Heart left ventricle (tissue), 16 donors: ENCODE measurements around the gene STAP2. TPM values are rescaled to one million over a fixed set of nuclear protein-coding genes. Genes with fewer than 3 reads are reported as not detected.

ENCODE experiments used
- ATAC-seq, 4 donors: fragments of 200-7000 bp; cut with Tn5 transposase; one replicate each; pipeline ENCODE4 v1.9.1; 2020 to 2022; ENCODE audit warnings: moderate library complexity in 4 of 4, mild to moderate bottlenecking in 3 of 4, moderate number of reproducible peaks in 1 of 4
- DNase-seq, 5 donors: peaks; one replicate each; pipeline ENCODE4 v3.0.0-alpha.2; 2020
- H3K27ac ChIP-seq, 12 donors: fragments of 200-600 bp; sonication (generic) in 4 of 12; one replicate each; pipeline versions ENCODE4 v1.5.0 to v1.8.0; 2016 to 2022; ENCODE audit warnings: mild to moderate bottlenecking in 2 of 12
- H3K27me3 ChIP-seq, 9 donors: fragments of 200-600 bp; sonication (generic) in 2 of 9; one replicate each; pipeline versions ENCODE4 v1.5.1 to v1.8.0; 2016 to 2022; ENCODE audit warnings: mild to moderate bottlenecking in 3 of 9
- H3K36me3 ChIP-seq, 9 donors: fragments of 200-600 bp; sonication (generic) in 2 of 9; one replicate each; pipeline versions ENCODE4 v1.5.0 to v1.8.0; 2018 to 2022; ENCODE audit warnings: mild to moderate bottlenecking in 2 of 9
- H3K4me1 ChIP-seq, 12 donors: fragments of 200-600 bp; sonication (generic) in 4 of 12; one replicate each; pipeline versions ENCODE4 v1.5.0 to v1.8.0; 2016 to 2022; ENCODE audit warnings: mild to moderate bottlenecking in 3 of 12
- H3K4me3 ChIP-seq, 12 donors: fragments of 200-600 bp; sonication (generic) in 4 of 12; one replicate each; pipeline versions ENCODE4 v1.5.0 to v1.8.0; 2017 to 2022; ENCODE audit warnings: mild to moderate bottlenecking in 9 of 12, moderate library complexity in 4 of 12
- H3K9me3 ChIP-seq, 12 donors: fragments of 200-600 bp; sonication (generic) in 4 of 12; one replicate each; pipeline versions ENCODE4 v1.5.0 to v1.8.0; 2016 to 2022; ENCODE audit warnings: mild to moderate bottlenecking in 1 of 12
- POLR2A ChIP-seq, 2 donors: fragments of 450-650 bp; IDR thresholded peaks; one replicate each; pipeline ENCODE4 v1.6.1; 2017; ENCODE audit warnings: antibody characterized with exemption in 2 of 2, mild to moderate bottlenecking in 2 of 2, moderate library complexity in 2 of 2
- WGBS, 4 donors: extraction: QIAGEN DNeasy Blood & Tissue Kit in 2 of 4; methylation state at CpG; one replicate each; pipeline versions ENCODE4 v1.1.5 to v1.1.7; 2013 to 2018; 5-methylcytosine and 5-hydroxymethylcytosine counted together
- intact Hi-C, 10 donors: fragments of 100-400 bp; cut with DNase I; formaldehyde crosslinking; loops; one replicate each; pipeline versions ENCODE4 v1.11.1 to v1.14.2; 2022
- polyA plus RNA-seq, 2 donors: library from polyadenylated mRNA; stranded (reverse); fragments of 200-250 nt; gene quantifications; one replicate each; pipeline ENCODE4 v1.2.3, GENCODE V29; 2013
- total RNA-seq, 9 donors: library from RNA; depleted of rRNA in 2 of 9; stranded (reverse); fragments of >200 nt in 2 of 9; fragmentation: NEBNext Ultra II Directional in 3 of 9; extraction: Animal tissue kit (Norgen Biotek cat#: 25700) in 3 of 9; gene quantifications; one replicate each; pipeline versions ENCODE4 v1.1.0 to v1.2.4, GENCODE V29; 2016 to 2023
- TF ChIP-seq, protein P1 (sequence below), 12 donors: fragments of 200-600 bp; sonication (generic) in 4 of 12; IDR thresholded peaks; one replicate each; pipeline versions ENCODE4 v1.5.0 to v1.8.0; 2018 to 2022; ENCODE audit warnings: antibody characterized with exemption in 12 of 12, mild to moderate bottlenecking in 5 of 12
- donor health status: ischemic (EF 13 %, LVEDD 7.1; RV severe dilation, severe dysfunction).
- donor health status: healthy with polysubstance abuse.
- donor health status: DM: no; HTN: yes; CAD: no.
- donor health status: DM: no; HTN: no; CAD: no.
- donor health status: ischemic (EF 25% LVEDD 6.9; RV normal size, moderate dysfunction).
- donor health status: ischemic (EF 25% LVEDD 5.7; RV mildly dilated, moderate dysfunction).
- donor health status: healthy.
- donor health status: DM: yes; HTN: yes; CAD: no.
- donor health status: ischemic (EF 35%, LVEDD 5.7; RV mildly dilated, moderate dysfunction).
- donor health status: nonischemic (EF 11% LVEDD 7.7; RV severe dilation, severe dysfunction).
- donor health status: DM: yes; HTN: yes; CAD: no.
- donor health status: PGD.
- donor health status: ischemic (EF 29% LVEDD 5.4; RV normal size, mild dysfunction).
- donor health status: nonischemic (EF 23%, LVEDD 6.1; RV moderate dilation, normal function).

STAP2 gene
- total and polyA plus RNA-seq, 11 donors = 0.67 to 14.2 (median 1.9) TPM

DNA sequence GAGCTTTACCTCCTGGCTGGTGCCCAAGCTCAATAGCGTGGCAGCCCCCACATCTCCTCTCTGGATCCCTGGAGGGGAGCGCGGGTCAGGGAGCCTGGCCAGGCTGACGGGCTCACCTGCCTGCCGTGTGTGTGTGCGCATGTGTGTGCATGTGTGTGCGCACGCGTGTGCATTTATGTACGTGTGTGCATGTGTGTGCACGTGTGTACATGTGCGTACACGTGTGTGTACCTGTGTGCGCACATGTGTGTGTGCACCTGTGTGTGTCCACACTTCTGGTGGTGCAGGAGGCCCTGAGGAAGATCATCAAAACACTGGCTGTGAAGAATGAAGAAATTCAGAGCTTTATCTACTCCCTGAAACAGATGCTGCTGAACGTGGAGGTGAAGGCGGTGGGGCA, 33.0 kb downstream of the STAP2 start:
- peaks cover 0 to 20% (median 10%) of the 10 kb centered on the region in 9 donors for H3K27me3 ChIP-seq
- H3K27ac ChIP-seq = no peak overlapping the region
- WGBS, 4 donors = 78 to 84% (median 82%) methylated on average over 15 to 16 of the region's 16 CpGs
- no peak overlapping the region for H3K4me3 ChIP-seq
- H3K4me1 ChIP-seq = peaks cover 0 to 6% (median 0%) of the 10 kb centered on the region in 12 donors
- ATAC-seq (no peak), DNase-seq (no peak)
- TF ChIP-seq POLR2A (IDR thresholded peaks at IDR 0.05) = no peak
- TF ChIP-seq, protein P1, sequence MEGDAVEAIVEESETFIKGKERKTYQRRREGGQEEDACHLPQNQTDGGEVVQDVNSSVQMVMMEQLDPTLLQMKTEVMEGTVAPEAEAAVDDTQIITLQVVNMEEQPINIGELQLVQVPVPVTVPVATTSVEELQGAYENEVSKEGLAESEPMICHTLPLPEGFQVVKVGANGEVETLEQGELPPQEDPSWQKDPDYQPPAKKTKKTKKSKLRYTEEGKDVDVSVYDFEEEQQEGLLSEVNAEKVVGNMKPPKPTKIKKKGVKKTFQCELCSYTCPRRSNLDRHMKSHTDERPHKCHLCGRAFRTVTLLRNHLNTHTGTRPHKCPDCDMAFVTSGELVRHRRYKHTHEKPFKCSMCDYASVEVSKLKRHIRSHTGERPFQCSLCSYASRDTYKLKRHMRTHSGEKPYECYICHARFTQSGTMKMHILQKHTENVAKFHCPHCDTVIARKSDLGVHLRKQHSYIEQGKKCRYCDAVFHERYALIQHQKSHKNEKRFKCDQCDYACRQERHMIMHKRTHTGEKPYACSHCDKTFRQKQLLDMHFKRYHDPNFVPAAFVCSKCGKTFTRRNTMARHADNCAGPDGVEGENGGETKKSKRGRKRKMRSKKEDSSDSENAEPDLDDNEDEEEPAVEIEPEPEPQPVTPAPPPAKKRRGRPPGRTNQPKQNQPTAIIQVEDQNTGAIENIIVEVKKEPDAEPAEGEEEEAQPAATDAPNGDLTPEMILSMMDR (IDR thresholded peaks at IDR 0.05) = no peak
- H3K36me3 ChIP-seq = no peaks in the 10 kb centered on the region
- intact Hi-C loops = no loop called here
- H3K9me3 ChIP-seq = no peaks in the 10 kb centered on the region

DNA sequence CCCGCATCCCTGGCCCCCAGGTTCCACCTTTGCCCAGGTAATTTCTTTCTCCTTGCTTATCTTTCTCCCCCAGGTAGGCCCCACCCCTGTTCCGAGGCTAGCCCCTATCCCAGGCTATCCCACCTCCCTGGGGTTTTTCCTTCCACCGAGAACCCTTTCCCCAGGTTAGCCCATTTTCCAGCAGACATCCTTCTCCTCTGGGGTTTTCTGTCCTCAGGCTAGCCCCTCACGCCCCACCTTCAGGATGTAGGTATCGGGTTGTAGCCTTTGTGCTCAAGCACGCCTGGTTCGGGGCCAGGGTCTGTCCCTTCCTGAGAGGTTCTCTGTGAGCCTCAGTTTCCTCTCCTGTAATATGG, 33.4 kb downstream of the STAP2 start:
- H3K27ac ChIP-seq = no peak overlapping the region
- WGBS, 4 donors = 70 to 74% (median 72%) methylated on average over 6 to 7 of the region's 7 CpGs
- no peaks in the 10 kb centered on the region for H3K36me3 ChIP-seq
- TF ChIP-seq POLR2A (IDR thresholded peaks at IDR 0.05) = no peak
- TF ChIP-seq, protein P1 (IDR thresholded peaks at IDR 0.05) = no peak
- no peaks in the 10 kb centered on the region for H3K9me3 ChIP-seq
- H3K4me1 ChIP-seq = peaks cover 0 to 6% (median 0%) of the 10 kb centered on the region in 12 donors
- ATAC-seq (no peak), DNase-seq (no peak)
- intact Hi-C loops = no loop called here
- no peak overlapping the region for H3K4me3 ChIP-seq
- H3K27me3 ChIP-seq = peaks cover 0 to 20% (median 10%) of the 10 kb centered on the region in 9 donors

DNA sequence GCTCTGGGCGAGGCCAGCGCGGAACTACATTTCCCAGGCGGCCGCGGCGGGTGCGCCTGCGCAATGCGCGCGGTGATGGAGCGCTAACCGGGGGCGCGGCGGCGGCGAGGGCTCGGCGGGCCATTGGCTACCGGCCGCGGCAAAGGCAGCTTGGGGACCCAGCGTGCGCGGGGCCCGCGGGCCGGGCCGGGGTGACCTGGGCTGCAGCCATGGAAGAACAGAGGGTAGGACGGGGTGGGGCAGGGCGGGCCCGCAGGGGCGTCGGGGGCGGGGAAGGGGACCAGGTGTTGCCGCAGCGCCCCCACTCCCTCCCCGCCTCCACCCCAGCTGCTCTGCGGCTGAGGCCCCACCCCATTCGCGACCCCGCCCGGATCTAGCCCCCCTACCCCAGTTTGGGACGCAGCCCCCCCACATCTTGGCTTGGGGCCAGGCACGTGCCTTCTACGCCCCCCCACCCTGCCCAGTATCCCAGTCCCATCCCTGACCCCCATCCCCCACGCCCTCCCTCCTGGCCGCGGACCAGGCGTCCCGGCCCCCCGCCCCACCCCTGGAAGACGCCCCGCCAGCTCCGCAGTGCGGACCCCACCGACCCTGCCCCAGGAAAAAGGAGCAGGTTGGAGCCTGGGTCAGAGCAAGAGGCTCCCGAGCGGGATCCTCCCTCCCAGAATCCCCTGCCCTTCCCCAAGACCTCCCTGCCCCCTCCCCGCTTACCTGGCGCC, 33.9 kb downstream of the STAP2 start, which contains the start of gene FSD1:
Gene FSD1, plus strand, starts transcription at position 61 of the 719 bp plus-strand sequence. Its CDS starts 149 bp downstream, at position 210.
- Histone ChIP-seq H3K4me1 (peaks cover 0 to 6% (median 0%) of the 10 kb centered on the region in 12 donors), H3K27ac (no peak within 1 kb of the TSS), H3K27me3 (peaks cover 0 to 20% (median 10%) of the 10 kb centered on the region in 9 donors), H3K9me3 (no peaks in the 10 kb centered on the region), H3K4me3 (peak within 1 kb of the TSS in 5 of 12 donors; percentile 13 to 40 (median 23)), H3K36me3 (no peaks in the 10 kb centered on the region)
- peak in 1 of 4 donors; percentile 18 for ATAC-seq
- TF ChIP-seq, protein P1 (IDR thresholded peaks at IDR 0.05) = no peak
- no peak for TF ChIP-seq POLR2A (IDR thresholded peaks at IDR 0.05)
- intact Hi-C loops = no loop called here
- peak in 1 of 5 donors; percentile 30 for DNase-seq
- WGBS, 4 donors = 5 to 22% (median 7%) methylated on average over 4 to 63 of the region's 63 CpGs

DNA sequence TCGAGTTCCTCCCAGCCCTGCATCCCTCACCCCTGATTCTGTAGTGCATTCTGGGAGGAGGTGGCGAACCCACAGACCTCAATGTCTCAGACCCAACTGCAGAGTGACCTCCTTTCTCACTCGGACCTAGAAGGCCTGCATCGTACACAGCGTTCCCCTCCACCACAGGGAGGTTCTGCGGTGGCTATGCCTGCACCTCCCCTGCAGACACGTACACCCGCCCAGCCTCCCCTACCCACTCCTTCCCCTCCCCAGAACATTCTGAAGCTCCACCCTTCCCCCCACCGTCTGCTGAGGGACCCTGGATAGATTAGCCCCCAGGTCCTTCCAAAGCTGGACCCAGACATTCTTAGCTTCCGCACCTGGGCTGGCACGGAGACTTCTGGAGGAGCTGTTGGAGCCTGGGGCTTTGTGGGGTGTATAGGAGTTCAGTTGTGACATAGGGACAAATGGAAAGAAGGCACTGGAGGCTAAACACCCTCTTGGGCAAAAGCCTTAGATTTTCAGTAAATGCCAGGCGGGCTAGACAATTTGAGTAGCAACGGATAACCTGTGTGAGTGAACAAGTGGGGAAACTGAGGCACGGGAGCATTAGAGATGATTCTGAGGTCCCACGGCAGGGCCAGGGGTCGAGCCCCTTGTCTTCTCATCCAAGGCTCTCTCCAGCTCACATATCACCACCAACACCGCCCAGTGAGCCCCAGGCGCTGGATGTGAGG, 34.6 kb downstream of the STAP2 start:
- TF ChIP-seq POLR2A (IDR thresholded peaks at IDR 0.05) = no peak
- TF ChIP-seq, protein P1 (IDR thresholded peaks at IDR 0.05) = no peak
- no peaks in the 10 kb centered on the region for H3K9me3 ChIP-seq
- H3K4me1 ChIP-seq = peaks cover 0 to 6% (median 0%) of the 10 kb centered on the region in 12 donors
- H3K27ac ChIP-seq = no peak overlapping the region
- no peaks in the 10 kb centered on the region for H3K36me3 ChIP-seq
- H3K4me3 ChIP-seq = peak overlapping the region in 4 of 12 donors; percentile 20 to 40 (median 30)
- DNase-seq = no peak
- no peak for ATAC-seq
- intact Hi-C loops = no loop called here
- H3K27me3 ChIP-seq = peaks cover 0 to 20% (median 10%) of the 10 kb centered on the region in 9 donors
- 47 to 56% (median 53%) methylated on average over 11 to 18 of the region's 18 CpGs for WGBS, 4 donors
